NOMO-1 treated with dmso at 0.1 percent for 144 hours (cell line): ENCODE measurements around the gene IQSEC1.
A peak's percentile ranks its signal among the peaks of the same experiment; 100 is the strongest.

Experiments
- DNase-seq: peaks from one replicate; lab custom pipeline; 2025; ENCODE audit not compliant: unreplicated experiment; lab: John Stamatoyannopoulos, UW

IQSEC1 gene

GRCh38 chr3:13107661-13108060 lies 34.4 kb upstream of the IQSEC1 start:
- no peak for DNase-seq

DNA sequence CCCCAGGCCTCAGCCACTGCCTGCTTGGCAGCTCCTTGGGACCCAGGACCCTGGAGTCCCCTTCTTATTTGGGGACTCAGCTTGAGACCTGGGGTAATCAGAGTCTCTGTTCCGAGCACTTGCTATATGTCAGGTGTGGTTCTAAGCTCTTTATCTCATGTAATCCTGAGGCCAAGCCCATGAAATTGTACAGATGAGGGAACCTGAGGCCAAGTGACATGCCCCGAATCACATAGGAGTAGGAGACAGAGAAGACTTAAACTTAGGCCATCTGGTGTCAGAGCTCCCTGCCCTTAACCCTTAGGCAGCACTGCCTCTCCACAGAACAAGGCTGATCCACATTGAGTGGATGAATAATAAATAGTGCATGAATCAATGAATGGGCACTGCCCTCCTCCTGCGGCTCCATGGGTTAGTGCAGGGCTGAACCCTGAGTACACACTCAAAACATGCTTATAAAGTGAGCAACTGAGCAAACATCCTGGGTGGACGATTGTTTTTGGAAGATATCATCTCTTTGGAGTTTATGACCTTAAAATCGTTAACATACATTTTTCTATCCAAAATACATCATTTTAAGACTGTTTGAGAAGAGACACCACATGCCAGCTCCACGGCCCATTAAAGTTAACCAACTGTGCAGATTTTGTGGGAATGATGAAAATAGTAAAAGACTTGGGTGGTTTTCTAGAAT lies 33.2 kb upstream of the IQSEC1 start:
- no peak for DNase-seq

DNA sequence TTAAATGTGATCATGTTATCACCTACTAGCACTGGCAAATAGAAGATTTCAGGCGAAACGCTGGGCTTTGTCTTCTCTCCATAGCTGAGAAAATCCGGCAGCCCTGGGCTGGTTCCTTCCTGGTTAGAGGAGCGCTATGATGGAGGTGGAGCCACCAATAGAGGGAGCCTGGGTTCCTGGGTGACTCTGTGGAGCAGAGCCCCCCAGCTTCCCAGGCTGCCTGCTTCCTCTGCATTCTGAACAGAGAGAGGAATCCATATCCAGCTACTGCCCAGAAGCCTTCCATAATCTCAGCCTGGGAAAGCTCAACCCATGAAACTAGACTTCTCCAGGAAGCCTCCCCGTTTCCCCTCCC lies 32.6 kb upstream of the IQSEC1 start:
- DNase-seq = no peak

GRCh38 chr3:13105181-13105895 lies 32.1 kb upstream of the IQSEC1 start:
- DNase-seq = no peak

GRCh38 chr3:13104511-13104910 lies 31.3 kb upstream of the IQSEC1 start:
- no peak for DNase-seq

DNA sequence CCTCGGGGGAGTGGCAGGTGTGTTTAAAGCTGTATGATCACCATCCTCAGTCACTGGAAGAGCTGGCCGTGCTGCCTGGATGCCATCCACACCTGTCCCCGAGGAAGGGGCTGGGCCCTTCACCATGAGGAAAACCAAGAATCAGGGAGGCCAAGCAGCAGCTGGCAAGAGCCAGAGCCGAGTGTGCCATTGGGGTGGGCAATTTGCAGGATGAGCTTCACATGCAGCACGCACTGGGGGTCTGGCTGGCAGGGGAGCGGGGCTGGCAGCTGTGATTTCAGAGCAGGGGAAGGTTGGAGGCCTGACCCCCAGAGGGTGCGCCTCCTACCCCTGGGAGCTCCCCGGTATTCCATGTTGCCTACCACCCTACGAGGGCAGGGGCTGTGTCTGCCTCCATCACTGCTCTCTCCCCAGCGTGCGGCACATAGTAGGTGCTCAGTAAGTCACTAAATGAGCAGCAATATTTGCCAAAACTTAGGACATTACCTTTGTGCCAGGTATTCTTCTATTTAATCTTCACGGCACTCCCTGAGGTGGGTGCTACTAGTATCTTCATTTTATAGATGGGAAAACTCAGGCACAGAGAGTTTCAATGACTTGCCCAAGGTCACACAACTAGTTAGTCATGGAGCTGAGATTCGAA lies 30.3 kb upstream of the IQSEC1 start:
- DNase-seq = no peak

GRCh38 chr3:13102386-13103345 lies 29.4 kb upstream of the IQSEC1 start:
- no peak for DNase-seq

DNA sequence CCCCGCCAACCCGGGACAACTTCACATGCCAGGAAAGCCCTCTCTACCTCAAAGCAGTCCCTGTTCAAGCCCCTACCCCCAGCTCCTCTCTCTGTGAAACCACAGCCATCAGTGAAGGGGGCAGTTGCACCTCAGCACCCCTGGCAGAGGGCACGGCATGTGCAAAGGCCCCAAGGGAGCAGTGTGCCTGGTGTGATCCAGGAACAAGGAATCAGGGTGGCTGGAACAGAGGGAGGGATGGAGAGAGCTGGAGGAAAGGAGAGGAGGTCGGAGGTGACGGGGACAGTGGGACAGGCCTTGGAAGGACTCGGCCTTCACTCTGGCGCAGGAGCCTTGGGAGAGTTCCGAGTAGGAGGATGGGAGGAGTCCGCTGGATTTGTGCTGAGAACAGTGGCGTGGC lies 26.5 kb upstream of the IQSEC1 start:
- DNase-seq = no peak

DNA sequence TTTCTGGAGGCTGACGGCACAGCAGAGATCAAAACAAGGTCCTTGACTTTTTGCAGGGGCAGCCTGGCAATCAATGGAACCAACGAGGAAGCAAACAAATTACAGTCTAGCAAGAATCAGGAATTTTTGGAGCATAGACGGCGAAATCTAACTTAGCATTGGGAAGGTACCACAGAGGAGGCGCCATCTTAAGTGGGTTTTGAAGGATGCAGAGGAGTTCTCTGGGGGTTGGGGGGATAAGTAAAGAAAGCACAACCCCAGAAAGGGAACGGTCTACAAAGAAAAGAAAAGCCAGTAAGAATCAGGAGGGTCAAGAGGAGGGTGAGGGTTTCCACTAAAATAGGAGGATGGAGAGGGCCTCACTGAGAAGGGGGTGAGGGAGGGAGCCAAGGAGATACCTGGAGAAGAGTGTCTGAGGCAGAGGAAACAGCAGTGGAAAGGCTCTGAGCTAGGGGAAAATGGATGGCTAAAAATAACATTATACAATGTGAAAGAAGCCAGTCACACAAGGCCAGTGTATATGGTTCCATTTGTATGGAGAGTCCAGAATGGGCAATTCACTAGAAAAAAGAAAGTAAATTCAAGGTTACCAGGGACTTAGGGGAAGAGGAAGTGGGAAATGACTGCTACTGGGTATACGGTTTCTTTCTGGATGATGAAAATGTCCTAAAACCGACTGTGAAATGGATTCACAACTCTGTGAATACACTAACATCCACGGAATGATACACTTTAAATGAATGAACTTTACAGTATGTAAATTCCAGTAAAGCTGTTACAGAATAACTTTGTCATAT lies 25.2 kb upstream of the IQSEC1 start:
- DNase-seq = peak; percentile 31

DNA sequence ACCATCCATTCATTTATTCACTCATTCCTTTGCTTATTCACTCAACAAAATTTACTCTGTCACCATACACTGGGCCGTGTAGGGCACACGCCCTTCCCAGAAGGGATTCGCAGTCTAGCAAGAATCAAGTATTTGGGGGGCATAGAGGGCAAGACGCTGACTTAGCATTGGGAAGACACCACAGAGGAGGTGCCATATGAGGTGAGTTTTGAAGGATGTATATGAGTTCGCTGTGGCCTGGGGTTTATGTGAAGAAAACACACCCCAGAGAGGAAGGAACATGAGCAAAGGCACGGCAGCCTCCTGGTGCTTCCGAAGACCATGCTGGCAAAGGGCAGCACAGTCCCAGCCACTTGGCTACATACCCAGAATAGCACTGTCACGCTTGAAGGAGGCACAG lies 23.1 kb upstream of the IQSEC1 start:
- no peak for DNase-seq

DNA sequence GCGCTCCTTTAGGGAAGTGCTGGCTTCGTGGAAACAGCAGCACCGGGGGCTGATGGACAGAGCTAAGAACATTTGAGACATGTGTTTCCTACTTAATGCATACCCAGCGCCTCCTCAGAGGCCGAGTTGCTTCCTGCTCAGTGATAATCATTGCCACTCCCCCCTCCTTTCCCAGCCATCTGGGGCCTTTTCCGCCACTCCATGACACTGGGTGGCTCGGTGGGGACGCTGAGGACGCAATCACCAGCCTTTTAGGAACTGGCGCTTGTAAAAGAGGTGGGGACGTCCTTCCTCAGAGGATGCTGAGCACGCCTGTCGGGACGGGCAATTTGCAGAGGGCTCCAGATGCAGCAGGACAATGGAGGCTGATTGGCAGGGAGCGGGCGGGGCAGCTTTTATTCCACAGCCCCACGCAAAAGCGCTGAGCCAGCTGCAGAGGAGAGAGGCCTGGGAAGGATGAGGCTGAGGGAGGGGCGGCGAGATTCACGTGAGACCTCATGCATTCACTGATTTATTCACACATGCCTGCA lies 22.2 kb upstream of the IQSEC1 start:
- no peak for DNase-seq

- no peak for DNase-seq
Measured at GRCh38 chr3:13093687-13094086, 20.5 kb upstream of the IQSEC1 start.

- DNase-seq = no peak
Measured at GRCh38 chr3:13092621-13093617, 19.7 kb upstream of the IQSEC1 start.

GRCh38 chr3:13091898-13092611 lies 18.8 kb upstream of the IQSEC1 start:
- peak; percentile 66 for DNase-seq

GRCh38 chr3:13088028-13089006 lies 15.1 kb upstream of the IQSEC1 start:
- DNase-seq = no peak

DNA sequence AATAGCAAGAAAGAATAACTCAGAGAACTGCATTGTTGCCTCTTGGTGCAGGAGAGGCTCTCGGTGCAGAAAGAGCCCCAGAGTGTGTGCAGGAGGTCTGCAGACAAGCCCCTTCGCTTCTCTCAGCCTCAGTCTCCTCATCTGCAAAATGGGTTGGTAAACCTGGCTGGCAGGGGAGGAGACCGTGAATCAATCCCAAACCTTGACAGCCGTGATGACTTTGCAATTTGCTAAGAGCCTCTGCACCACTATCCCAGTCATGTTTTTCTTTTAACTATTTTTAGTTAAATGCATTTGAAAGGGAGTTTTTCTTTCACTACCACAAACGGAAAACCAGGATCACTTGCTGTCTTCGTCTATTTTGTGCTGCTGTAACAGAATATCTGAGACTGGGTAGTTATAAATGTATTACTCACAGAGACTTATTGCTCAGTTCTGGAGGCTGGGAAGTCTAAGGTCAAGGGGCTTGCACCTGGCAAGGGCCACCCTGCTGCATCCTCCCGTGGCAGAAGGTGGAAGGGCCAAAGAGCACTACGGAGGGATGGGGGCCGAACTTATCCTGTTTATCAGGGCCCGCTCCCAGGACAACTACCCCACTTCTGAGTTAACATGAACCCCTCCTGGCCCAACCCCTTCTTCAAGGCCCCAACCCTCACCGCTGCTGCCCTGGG lies 14.2 kb upstream of the IQSEC1 start:
- no peak for DNase-seq
